Measurements from ENCODE around the gene COX7B.
"Not testable (repeated sequence)": the region's sequence is repeated elsewhere in the genome, so short reads cannot be mapped to it uniquely, and the experiment has no call there.

The COX7B gene

GRCh38 chrX:77899081-77899828 lies at the start of gene COX7B:
Gene COX7B (plus strand): TSS chrX:77899468. CDS start chrX:77899554, 86 bp downstream.
- peak; percentile 96 for DNase-seq (ENCODE audit: low spot score)

GRCh38 chrX:77875372-77875771 lies 23.9 kb upstream of the COX7B start:
- DNase-seq (ENCODE audit: low spot score): no peak

GRCh38 chrX:77881418-77881817 lies 17.9 kb upstream of the COX7B start:
- DNase-seq (ENCODE audit: low spot score): not testable (repeated sequence)

GRCh38 chrX:77892887-77893286 lies 6.4 kb upstream of the COX7B start:
- DNase-seq (ENCODE audit: low spot score): no peak

- DNase-seq (ENCODE audit: low spot score): no peak
These were observed 5.6 kb upstream of the COX7B start for GRCh38 chrX:77893713-77894112.

- peak; percentile 94 for DNase-seq (ENCODE audit: low spot score)
These were observed 4.1 kb upstream of the COX7B start, which contains the start of gene MAGT1 for GRCh38 chrX:77894921-77895886. Gene MAGT1 (minus strand): TSS chrX:77895435. CDS start chrX:77895410, 25 bp downstream.

GRCh38 chrX:77900688-77901087 lies 1.4 kb downstream of the COX7B start:
- DNase-seq (ENCODE audit: low spot score): no peak

GRCh38 chrX:77901506-77901905 lies 2.2 kb downstream of the COX7B start:
- DNase-seq (ENCODE audit: low spot score): no peak

GRCh38 chrX:77910108-77910840 lies 11.0 kb downstream of the COX7B start, which contains the start of gene ATP7A:
Gene ATP7A (plus strand): TSS chrX:77910693. CDS start chrX:77971642, 60,949 bp downstream.
- peak; percentile 83 for DNase-seq (ENCODE audit: low spot score)

- DNase-seq (ENCODE audit: low spot score): no peak
These were observed 18.1 kb downstream of the COX7B start for GRCh38 chrX:77917294-77917933.

- no peak for DNase-seq (ENCODE audit: low spot score)
These were observed 19.3 kb downstream of the COX7B start for GRCh38 chrX:77918568-77918967.

GRCh38 chrX:77919370-77919769 lies 20.1 kb downstream of the COX7B start:
- not testable (repeated sequence) for DNase-seq (ENCODE audit: low spot score)

GRCh38 chrX:77922787-77923186 lies 23.5 kb downstream of the COX7B start:
- no peak for DNase-seq (ENCODE audit: low spot score)

- DNase-seq (ENCODE audit: low spot score): no peak
These were observed 25.1 kb downstream of the COX7B start for GRCh38 chrX:77924320-77924859.

- DNase-seq (ENCODE audit: low spot score): no peak
These were observed 26.5 kb downstream of the COX7B start for GRCh38 chrX:77925764-77926163.

- DNase-seq (ENCODE audit: low spot score): no peak
These were observed 31.3 kb downstream of the COX7B start for GRCh38 chrX:77930581-77930980.

GRCh38 chrX:77935886-77936285 lies 36.6 kb downstream of the COX7B start:
- no peak for DNase-seq (ENCODE audit: low spot score)

- DNase-seq (ENCODE audit: low spot score): no peak
These were observed 37.0 kb downstream of the COX7B start for GRCh38 chrX:77936299-77936698.

GRCh38 chrX:77937291-77937690 lies 38.0 kb downstream of the COX7B start:
- DNase-seq (ENCODE audit: low spot score): no peak

- DNase-seq (ENCODE audit: low spot score): no peak
These were observed 38.9 kb downstream of the COX7B start for GRCh38 chrX:77938083-77938680.

GRCh38 chrX:77945031-77945430 lies 45.8 kb downstream of the COX7B start:
- DNase-seq (ENCODE audit: low spot score): not testable (repeated sequence)
